DND-41 (cell line): ENCODE data around the gene FHIT.

Experiments used
- ATAC-seq: fragments of 200-7000 bp; cut with Tn5 transposase; 3 replicates; pipeline ENCODE4 v1.9.1; 2021; ENCODE audit warnings: low read depth; ENCODE audit not compliant: insufficient read depth
- DNase-seq: peaks from one replicate; pipeline ENCODE4 v3.0.0-alpha.2; 2020
- H2AFZ ChIP-seq: 2 replicates; pipeline ENCODE4 v1.6.0; 2012; ENCODE audit warnings: low read depth, low read length
- H3K27ac ChIP-seq: 2 replicates; pipeline ENCODE4 v1.5.1; 2012; ENCODE audit warnings: low read length, inconsistent platforms
- H3K27me3 ChIP-seq: fragments of 200-600 bp; sonication (generic); 2 replicates; pipeline ENCODE4 v1.6.0; 2012; ENCODE audit warnings: low read length, mild to moderate bottlenecking, inconsistent platforms; ENCODE audit not compliant: insufficient read depth, poor library complexity
- H3K36me3 ChIP-seq: 2 replicates; pipeline ENCODE4 v1.5.1; 2012; ENCODE audit warnings: low read length, inconsistent platforms; ENCODE audit not compliant: insufficient read depth
- H3K4me1 ChIP-seq: 2 replicates; pipeline ENCODE4 v1.5.1; 2012; ENCODE audit warnings: mild to moderate bottlenecking, low read length; ENCODE audit not compliant: insufficient read depth
- H3K4me2 ChIP-seq: 2 replicates; pipeline ENCODE4 v1.6.0; 2012; ENCODE audit warnings: mild to moderate bottlenecking, moderate library complexity, low read length, inconsistent platforms; ENCODE audit not compliant: insufficient read depth
- H3K4me3 ChIP-seq, 2 experiments: fragments of 200-600 bp in 1 of 2; shearing (Covaris generic) in 1 of 2; 2 replicates each; pipeline ENCODE4 v1.5.1; 2012 to 2016; ENCODE audit warnings: inconsistent platforms in 2 of 2, low read length in 2 of 2, mild to moderate bottlenecking in 2 of 2, low read depth in 1 of 2, moderate library complexity in 1 of 2
- H3K79me2 ChIP-seq: 2 replicates; pipeline ENCODE4 v1.6.0; 2012; ENCODE audit warnings: low read length, inconsistent platforms; ENCODE audit not compliant: insufficient read depth
- H3K9ac ChIP-seq: 2 replicates; pipeline ENCODE4 v1.6.0; 2012; ENCODE audit warnings: low read depth, mild to moderate bottlenecking, inconsistent platforms, low read length, moderate library complexity
- H3K9me3 ChIP-seq: 2 replicates; pipeline ENCODE4 v1.5.1; 2012; ENCODE audit warnings: low read length, moderate library complexity, mild to moderate bottlenecking, inconsistent platforms; ENCODE audit not compliant: insufficient read depth, severe bottlenecking
- H4K20me1 ChIP-seq: 2 replicates; pipeline ENCODE4 v1.6.0; 2012; ENCODE audit warnings: low read length; ENCODE audit not compliant: insufficient read depth
- CTCF ChIP-seq: IDR thresholded peaks from 2 replicates; pipeline ENCODE4 v1.5.1; 2012; ENCODE audit warnings: borderline replicate concordance, low read length, moderate library complexity, mild to moderate bottlenecking; ENCODE audit not compliant: poor library complexity, severe bottlenecking; ENCODE audit errors: extremely low read depth
- EZH2 ChIP-seq: IDR thresholded peaks from 3 replicates; pipeline ENCODE4 v1.6.1; 2012; ENCODE audit warnings: borderline replicate concordance, low read depth, mild to moderate bottlenecking, moderate library complexity, low read length, inconsistent platforms; ENCODE audit not compliant: severe bottlenecking

FHIT gene

GRCh38 chr3:59904296-59904695, 1347.0 kb downstream of the FHIT start:
- TF ChIP-seq CTCF, result no peak
- Histone ChIP-seq H3K79me2 (no peaks in the 10 kb centered on the region; the same call in 1 of the 2 replicates), H3K4me1 (no peaks in the 10 kb centered on the region), H3K4me3 (no peak overlapping the region), H3K9me3 (peaks cover 8% of the 10 kb centered on the region), H3K36me3 (peaks cover 36% of the 10 kb centered on the region), H3K27ac (no peak overlapping the region), H2AFZ (no peak overlapping the region), H3K27me3 (no peaks in the 10 kb centered on the region), H4K20me1 (no peaks in the 10 kb centered on the region), H3K4me2 (no peak overlapping the region), H3K9ac (no peak overlapping the region)
- DNase-seq (no peak), ATAC-seq (no peak)

- DNase-seq, result no peak
- Histone ChIP-seq H3K9ac (no peak overlapping the region), H2AFZ (no peak overlapping the region), H3K9me3 (no peaks in the 10 kb centered on the region), H3K79me2 (no peaks in the 10 kb centered on the region; the same call in 1 of the 2 replicates), H3K27ac (0 out of 2 replicates have a peak overlapping the region, but pooled peaks have one; percentile 12), H3K36me3 (peaks cover 29% of the 10 kb centered on the region), H3K4me2 (no peak overlapping the region), H4K20me1 (no peaks in the 10 kb centered on the region), H3K4me3 (no peak overlapping the region), H3K27me3 (no peaks in the 10 kb centered on the region), H3K4me1 (0 out of 2 replicates have a peak, but pooled peaks cover 3% of the 10 kb centered on the region)
- TF ChIP-seq EZH2 (no peak), CTCF (no peak)
- no peak for ATAC-seq
Observed at GRCh38 chr3:59899061-59899460, 1352.2 kb downstream of the FHIT start.

- Histone ChIP-seq H3K9ac (no peak overlapping the region), H4K20me1 (no peaks in the 10 kb centered on the region), H3K36me3 (peaks cover 24% of the 10 kb centered on the region), H3K79me2 (no peaks in the 10 kb centered on the region; the same call in 1 of the 2 replicates), H3K4me1 (0 out of 2 replicates have a peak, but pooled peaks cover 3% of the 10 kb centered on the region), H3K27ac (no peak overlapping the region), H3K27me3 (no peaks in the 10 kb centered on the region), H3K9me3 (no peaks in the 10 kb centered on the region), H2AFZ (no peak overlapping the region), H3K4me3 (no peak overlapping the region), H3K4me2 (no peak overlapping the region)
- ATAC-seq (peak; percentile 29; the same call in 1 of the 3 replicates), DNase-seq (no peak)
- TF ChIP-seq CTCF, result no peak
- TF ChIP-seq EZH2, result no peak
Observed at GRCh38 chr3:59895972-59896371, 1355.3 kb downstream of the FHIT start.
